Fibroblast of pulmonary artery (primary cell): ENCODE measurements around the gene RAPGEF1.

Experiments used
- DNase-seq: peaks from one replicate; pipeline ENCODE4 v3.0.0-alpha.2; 2010; ENCODE audit warnings: low read depth
- H3K4me3 ChIP-seq: replicated peaks from 2 replicates; pipeline ENCODE4 v1.5.1; 2011; ENCODE audit warnings: low read depth, mild to moderate bottlenecking, control low read depth, low read length, moderate library complexity
- TF ChIP-seq, protein P1 (sequence below): IDR thresholded peaks from 2 replicates; pipeline ENCODE4 v1.5.1; 2011; ENCODE audit warnings: mild to moderate bottlenecking, control low read depth, low read length, inconsistent platforms; ENCODE audit errors: missing control alignments

Gene RAPGEF1

DNA sequence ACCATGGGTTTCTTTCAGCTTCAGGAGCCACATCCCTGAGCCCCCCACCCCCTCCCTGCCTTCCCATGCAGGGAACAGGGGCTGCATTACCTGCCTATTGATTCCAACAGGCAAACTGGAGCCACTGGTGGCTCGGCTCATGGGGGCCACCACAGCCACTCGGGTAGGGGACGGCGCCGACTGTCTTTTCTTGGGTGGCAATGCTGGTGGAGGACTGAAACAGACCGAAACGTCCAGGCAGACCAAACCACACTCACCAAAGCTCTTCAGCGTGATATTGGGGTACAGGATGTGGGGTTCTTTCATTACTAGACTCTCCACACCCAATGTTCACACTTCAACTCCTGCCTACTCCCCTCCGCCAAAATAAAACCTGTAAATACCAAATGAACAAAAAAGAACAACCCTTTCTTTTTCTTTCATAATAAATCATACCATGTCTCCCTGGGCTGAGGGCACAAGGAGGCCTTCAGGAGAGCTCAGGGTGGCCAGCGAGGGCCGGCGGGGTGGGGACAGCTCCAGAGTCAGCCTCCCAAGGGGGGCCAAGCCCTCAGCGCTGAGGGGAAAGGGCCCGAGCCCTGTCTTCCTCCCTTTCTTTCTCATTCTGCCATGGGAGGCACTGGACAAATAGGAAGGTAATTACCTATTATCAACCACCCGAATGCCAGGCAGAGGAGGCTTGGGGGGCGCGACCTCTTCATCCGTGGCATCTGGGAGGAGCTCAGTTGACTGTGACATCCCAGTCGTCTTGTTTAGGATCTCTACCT is 111.2 kb downstream of the RAPGEF1 start:
- no peak for DNase-seq
- TF ChIP-seq, protein P1, sequence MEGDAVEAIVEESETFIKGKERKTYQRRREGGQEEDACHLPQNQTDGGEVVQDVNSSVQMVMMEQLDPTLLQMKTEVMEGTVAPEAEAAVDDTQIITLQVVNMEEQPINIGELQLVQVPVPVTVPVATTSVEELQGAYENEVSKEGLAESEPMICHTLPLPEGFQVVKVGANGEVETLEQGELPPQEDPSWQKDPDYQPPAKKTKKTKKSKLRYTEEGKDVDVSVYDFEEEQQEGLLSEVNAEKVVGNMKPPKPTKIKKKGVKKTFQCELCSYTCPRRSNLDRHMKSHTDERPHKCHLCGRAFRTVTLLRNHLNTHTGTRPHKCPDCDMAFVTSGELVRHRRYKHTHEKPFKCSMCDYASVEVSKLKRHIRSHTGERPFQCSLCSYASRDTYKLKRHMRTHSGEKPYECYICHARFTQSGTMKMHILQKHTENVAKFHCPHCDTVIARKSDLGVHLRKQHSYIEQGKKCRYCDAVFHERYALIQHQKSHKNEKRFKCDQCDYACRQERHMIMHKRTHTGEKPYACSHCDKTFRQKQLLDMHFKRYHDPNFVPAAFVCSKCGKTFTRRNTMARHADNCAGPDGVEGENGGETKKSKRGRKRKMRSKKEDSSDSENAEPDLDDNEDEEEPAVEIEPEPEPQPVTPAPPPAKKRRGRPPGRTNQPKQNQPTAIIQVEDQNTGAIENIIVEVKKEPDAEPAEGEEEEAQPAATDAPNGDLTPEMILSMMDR, result no peak
- H3K4me3 ChIP-seq, result no peak overlapping the region

DNA sequence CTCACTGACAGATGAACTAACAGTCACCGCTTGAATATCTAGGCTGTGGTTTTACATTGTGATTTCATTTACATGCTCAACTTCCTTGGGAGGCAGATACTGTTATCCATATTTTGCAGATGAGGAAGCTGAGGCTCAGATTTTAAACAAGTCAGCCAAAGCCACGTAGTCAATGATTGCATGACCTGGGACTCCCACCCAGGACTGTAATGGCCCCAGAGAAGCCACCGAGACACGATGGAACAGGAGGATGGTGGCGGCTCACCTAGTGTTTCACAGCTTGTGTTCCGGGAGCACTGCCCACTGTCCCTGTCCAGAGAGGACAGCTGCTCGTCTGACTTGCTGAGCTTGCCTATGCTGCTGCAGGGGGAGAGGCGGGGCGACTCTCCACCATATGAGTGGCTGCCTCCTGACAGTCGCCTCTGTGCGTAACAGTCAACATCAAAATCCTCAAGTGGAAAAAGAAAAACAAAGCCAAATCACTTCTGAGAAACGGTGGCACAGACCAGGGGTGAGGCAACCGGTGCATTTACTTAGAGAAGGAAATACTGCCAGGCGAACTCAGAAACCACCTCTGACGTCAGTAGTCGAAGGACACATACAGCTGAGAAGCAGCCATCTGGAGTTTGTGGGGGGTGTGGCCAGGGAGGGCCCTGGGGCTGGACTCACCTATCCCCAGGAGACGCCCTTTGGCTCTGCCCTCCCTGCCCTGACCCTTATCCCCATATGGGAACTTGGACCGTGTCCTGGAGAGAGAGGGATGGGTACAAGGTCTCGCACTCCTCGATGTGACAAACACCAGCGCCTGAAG is 112.0 kb downstream of the RAPGEF1 start:
- H3K4me3 ChIP-seq, result no peak overlapping the region
- TF ChIP-seq, protein P1, result no peak
- DNase-seq, result peak; percentile 59

DNA sequence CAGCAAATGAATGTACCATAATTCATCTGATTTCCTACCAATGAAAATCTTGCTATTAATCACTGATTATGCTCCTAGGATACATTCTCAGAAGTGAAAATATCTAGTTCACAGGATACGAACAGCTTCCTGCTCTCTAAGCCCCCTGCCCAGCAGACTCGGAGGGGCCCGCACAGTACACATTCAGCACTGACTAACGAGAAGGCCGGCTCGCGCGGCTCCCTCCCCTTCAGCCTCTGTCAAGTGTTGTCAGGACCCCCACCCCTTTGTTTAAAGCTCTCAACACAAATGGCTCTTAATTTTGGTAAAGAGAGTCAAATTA is 112.6 kb downstream of the RAPGEF1 start:
- no peak for DNase-seq
- TF ChIP-seq, protein P1, result no peak

DNA sequence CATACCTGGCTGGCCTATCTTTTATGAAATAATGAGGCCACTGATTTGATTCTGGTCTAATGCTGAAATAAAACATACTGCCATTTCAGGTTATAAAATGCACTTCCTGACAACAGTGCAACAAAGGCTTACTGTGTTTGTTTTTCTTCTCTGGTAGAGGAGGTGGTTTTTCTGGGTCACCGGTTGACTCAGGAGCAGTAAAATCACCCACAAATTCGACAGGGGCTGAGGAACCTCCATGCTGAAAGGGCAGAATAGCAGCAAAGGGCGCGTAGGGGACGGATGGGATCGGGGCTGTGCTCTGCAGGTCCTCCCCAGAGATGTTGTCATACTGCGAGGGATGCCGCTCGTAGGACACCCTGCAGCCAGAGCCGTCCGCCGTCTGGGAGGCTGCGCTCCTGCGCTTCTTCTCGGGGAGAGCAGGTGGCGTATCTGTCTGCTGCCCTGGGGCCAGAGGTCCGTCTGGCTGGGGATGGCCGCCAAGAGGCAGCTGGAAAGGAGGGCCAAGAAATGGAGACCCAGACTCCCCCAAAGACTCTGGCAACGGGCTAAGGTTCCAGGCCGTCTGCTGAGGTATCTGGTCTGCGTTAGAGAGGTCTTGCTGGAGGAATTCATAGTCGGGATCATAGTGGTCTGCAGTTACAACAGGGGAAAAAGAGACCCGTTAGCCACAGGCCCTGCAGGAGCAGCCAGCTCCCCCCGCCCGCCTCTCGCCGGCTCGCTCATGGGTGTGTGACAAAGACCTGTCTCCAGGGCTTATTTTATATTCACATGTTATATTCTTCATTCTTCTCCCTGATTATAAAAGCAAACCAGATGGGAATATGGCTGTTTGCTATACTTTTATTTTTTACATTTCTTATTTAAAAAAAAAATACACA is 113.8 kb downstream of the RAPGEF1 start:
- no peak for DNase-seq
- TF ChIP-seq, protein P1, result no peak
- H3K4me3 ChIP-seq, result no peak overlapping the region

More for the DNA sequence above, 112.6 kb downstream of the RAPGEF1 start:
- no peak overlapping the region for H3K4me3 ChIP-seq

DNA sequence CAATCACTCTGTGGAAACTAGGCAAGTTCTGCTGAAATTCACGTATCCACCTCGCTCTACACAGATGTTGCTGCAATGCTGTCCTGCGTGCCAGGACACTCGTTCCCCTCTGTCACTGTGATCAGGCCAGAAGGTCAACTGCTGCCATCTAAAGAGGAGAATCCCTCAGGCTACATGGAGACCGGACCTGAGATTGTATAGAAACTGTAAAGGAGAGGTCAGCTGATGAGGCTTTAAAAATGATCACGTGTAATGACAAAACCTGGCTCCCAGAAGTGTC is 114.4 kb downstream of the RAPGEF1 start:
- DNase-seq, result no peak
- TF ChIP-seq, protein P1, result no peak
- H3K4me3 ChIP-seq, result no peak overlapping the region

DNA sequence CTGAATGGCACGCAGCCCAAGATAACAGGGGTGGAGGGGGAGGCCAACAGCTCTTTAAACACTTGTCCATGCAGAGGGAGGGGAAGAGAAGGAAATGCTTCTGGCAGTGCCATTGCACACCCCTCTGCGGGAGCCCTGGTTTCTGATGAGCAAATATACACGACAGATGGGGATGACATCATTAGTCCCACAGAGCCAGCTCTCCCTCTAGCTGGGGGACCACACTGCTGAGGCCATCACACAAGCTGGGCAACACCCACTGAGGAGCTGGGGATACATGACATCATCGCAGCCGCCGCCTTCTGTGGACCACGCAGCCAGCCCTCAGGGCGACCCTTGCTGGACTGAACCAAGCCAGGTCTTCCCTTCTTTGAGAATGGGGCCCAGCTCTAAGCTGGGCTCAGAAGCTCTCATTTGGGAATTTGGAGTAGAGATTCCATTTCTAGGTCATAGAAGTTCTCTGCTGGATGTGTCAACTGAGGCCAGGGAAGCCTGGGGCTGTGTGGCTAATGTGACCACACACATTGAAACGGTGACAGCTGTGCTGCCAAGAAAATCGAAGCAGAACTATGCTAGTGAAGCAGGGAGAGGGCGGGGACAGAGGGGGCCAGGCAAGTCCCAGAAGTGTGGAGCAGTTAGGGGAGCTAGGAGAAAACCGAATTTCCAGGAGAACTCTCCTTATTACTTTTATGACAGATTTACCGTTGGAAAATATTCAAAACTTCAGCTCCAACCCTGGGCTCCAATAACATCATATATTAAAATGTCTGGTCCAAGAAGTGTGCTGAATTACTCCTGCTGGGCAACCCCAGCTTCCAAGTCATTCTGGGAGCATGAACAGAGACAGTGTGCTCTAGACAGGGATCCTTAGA is 115.0 kb downstream of the RAPGEF1 start:
- no peak overlapping the region for H3K4me3 ChIP-seq

More for the DNA sequence above, 115.0 kb downstream of the RAPGEF1 start:
- DNase-seq, result no peak
- TF ChIP-seq, protein P1, result no peak
